Stimulated activated CD4-positive, alpha-beta T cell treated with anti-CD3 and anti-CD28 coated beads, Interleukin-4, amount 100 ng/mL, for 1 hour (primary cell): ENCODE measurements around the gene KCNQ5.
"Not testable (repeated sequence)": the region's sequence is repeated elsewhere in the genome, so short reads cannot be mapped to it uniquely, and the experiment has no call there.

Experiments used
- DNase-seq: peaks from one replicate; pipeline ENCODE4 v3.0.0-alpha.2; 2020

Gene KCNQ5

GRCh38 chr6:73209117-73209516 is 587.3 kb downstream of the KCNQ5 start:
- no peak for DNase-seq

GRCh38 chr6:73216859-73217258 is 595.0 kb downstream of the KCNQ5 start:
- DNase-seq = no peak

GRCh38 chr6:73225396-73225795 is 603.5 kb downstream of the KCNQ5 start, which contains the start of gene KHDC1L:
KHDC1L (minus strand) TSS chr6:73225496; CDS start chr6:73225408, 88 bp downstream.
- no peak for DNase-seq

GRCh38 chr6:73227606-73228255 is 605.9 kb downstream of the KCNQ5 start:
- DNase-seq = no peak

DNA sequence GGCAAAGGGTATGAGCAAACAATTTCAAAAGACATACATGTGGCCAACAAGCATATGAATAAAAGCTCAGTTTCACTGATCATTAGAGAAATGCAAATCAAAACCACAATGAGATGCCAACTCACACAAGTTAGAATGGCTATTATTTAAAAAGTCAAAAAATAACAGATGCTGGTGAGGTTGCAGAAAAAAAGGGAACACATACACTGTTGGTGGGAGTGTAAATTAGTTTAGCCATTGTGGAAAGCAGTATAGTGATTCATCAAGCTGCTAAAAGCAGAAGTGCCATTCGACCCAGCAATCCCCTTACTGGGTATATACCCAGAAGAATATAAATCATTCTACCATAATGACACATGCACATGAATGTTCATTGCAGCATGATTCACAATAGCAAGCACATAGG is 610.1 kb downstream of the KCNQ5 start:
- DNase-seq = no peak

DNA sequence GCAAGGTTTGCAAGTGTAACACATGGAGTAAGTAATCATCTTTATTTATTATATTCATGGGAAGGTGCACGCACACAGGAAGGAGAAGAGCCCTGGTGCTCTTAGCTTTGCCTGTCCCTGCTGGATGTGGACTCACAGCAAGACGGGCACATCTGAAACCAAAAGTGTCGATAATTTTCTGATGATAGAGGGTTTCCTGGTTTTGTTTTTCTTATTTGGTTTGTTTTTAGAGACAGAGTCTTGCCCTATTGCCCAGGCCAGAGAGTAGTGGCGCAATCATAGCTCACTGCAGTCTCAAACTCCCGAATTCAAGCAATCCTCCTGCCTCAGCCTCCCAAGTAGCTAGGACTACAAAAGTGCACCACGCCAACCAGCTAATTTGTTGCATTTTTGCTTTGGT is 611.2 kb downstream of the KCNQ5 start:
- DNase-seq = no peak

GRCh38 chr6:73233971-73234370 is 612.1 kb downstream of the KCNQ5 start:
- not testable (repeated sequence) for DNase-seq

GRCh38 chr6:73234733-73235132 is 612.9 kb downstream of the KCNQ5 start:
- no peak for DNase-seq

DNA sequence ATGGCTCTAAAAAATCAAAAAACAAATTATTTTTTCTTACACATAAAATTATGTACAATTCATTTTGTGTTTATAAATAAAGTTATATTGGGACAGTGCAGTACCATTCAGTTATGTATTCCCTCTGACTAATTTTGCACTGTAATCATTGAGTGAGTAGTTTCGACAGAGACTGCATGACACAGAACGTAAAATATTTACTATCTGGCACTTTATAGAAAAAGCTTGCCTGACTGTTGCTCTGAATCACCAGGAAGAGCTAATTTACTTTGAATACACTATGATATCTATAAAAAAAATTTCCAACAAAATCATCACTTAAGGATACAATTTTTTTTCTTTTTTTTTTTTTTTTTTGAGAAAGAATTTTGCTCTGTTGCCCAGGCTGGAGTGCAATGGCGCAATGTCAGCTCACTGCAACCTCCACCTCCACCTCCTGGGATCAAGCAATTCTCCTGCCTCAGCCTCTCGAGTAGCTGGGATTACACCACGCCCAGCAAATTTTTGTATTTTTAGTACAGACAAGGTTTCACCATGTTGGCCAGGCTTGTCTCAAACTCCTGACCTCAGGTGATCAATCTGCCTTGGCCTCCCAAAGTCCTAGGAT is 614.4 kb downstream of the KCNQ5 start:
- DNase-seq = no peak

GRCh38 chr6:73240730-73241129 is 618.9 kb downstream of the KCNQ5 start:
- DNase-seq = no peak

DNA sequence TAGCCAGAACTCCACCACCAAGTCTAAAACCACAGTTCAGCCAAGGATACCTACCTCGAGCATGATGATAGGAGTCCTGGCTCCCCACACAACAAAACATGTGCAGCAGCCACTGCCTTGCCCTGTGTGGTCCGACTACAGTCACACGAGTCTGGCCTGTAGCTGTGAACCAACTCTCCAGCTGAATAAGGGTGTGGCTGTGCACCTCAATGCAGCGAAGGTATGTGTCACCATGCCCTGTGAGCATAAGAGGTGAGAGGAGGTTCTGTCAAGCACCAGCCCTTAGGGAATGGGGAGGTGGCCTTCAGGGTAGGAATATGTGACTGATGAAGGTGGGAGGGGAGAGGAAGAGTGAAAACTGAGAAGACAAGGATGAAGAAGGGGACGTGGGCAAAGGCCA is 620.1 kb downstream of the KCNQ5 start:
- no peak for DNase-seq
